Activated T-helper 17 cell treated with anti-CD3 and anti-CD28 coated beads, Interleukin-2, amount 50 U/mL, for 72 hours (primary cell): ENCODE results near the gene FAM118A. TPM values are rescaled to one million over a fixed set of nuclear protein-coding genes. Genes with fewer than 3 reads are reported as not detected.
"Not testable (repeated sequence)": the region's sequence is repeated elsewhere in the genome, so short reads cannot be mapped to it uniquely, and the experiment has no call there.

Experiments used
- ATAC-seq: fragments of 150-1000 bp; cut with Tn5 transposase; replicated peaks from 2 replicates; pipeline ENCODE4 v1.10.0; 2021; ENCODE audit warnings: mild to moderate bottlenecking, moderate library complexity
- H3K27ac Mint-ChIP-seq: one replicate; pipeline ENCODE4 v1.8.0; 2022; ENCODE audit warnings: mixed read lengths
- H3K27me3 Mint-ChIP-seq: one replicate; pipeline ENCODE4 v1.8.0; 2022; ENCODE audit warnings: mixed read lengths
- H3K36me3 Mint-ChIP-seq: one replicate; pipeline ENCODE4 v1.8.0; 2022; ENCODE audit warnings: low read depth, mild to moderate bottlenecking, mixed read lengths
- H3K4me1 Mint-ChIP-seq: one replicate; pipeline ENCODE4 v1.8.0; 2022; ENCODE audit warnings: mixed read lengths
- H3K4me3 Mint-ChIP-seq: one replicate; pipeline ENCODE4 v1.8.0; 2022; ENCODE audit warnings: mild to moderate bottlenecking, mixed read lengths
- H3K9me3 Mint-ChIP-seq: one replicate; pipeline ENCODE4 v1.8.0; 2022; ENCODE audit warnings: mixed read lengths
- total RNA-seq, 2 donors: library from RNA; stranded (reverse); gene quantifications; one replicate each; pipeline ENCODE4 v1.2.3, GENCODE V29; 2022

The FAM118A gene
- total RNA-seq, 2 donors from 2014 or later, result 64.3 to 99.4 TPM

DNA sequence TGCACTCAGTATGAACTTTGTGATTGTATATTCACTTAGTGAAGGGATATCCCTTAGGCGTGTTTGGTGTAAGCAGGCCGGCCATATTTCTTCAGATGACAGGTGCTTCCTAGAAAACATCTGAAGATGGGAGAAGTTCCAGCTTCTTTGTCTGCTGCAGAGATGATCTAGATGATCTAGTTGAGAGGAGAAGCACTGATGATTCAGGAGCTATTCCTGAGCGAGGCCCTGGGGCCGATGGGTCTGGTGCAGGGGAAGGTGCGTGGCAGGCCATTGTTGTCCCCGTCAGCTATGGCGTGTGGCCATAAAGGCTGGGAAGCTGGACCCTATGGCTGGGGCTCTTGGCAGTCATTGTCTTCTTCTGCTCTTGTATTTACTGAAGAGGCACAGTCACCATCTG, 14.0 kb downstream of the FAM118A start:
- Mint-ChIP-seq H3K4me1 (peaks cover 26% of the 10 kb centered on the region), H3K9me3 (no peaks in the 10 kb centered on the region), H3K27ac (peak overlapping the region; percentile 60), H3K36me3 (peaks cover 83% of the 10 kb centered on the region), H3K27me3 (no peaks in the 10 kb centered on the region), H3K4me3 (peak overlapping the region; percentile 30)
- no peak for ATAC-seq

DNA sequence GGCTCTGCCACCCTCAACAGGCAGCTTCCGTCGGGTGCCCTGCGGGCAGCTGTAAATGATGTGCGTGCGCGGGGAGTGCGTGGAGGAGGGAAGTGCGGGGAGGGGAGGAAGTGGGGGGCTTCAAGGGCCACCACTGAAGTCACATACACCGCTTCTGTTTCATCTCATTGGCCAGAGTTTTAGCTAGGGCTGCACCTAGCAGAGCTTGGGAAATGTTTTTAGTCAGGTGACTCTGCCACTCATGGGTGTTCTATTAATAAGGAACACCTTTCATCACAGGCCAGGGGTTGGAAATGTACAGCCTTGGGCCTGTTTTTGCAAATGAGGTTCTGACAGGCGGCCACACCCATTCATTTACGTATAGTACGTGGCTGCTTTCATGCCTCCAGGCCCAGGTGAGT, 14.6 kb downstream of the FAM118A start:
- H3K27ac Mint-ChIP-seq, result peak overlapping the region; percentile 60
- H3K36me3 Mint-ChIP-seq, result peaks cover 83% of the 10 kb centered on the region
- H3K4me1 Mint-ChIP-seq, result peaks cover 21% of the 10 kb centered on the region
- no peak overlapping the region for H3K4me3 Mint-ChIP-seq
- ATAC-seq, result no peak
- no peaks in the 10 kb centered on the region for H3K27me3 Mint-ChIP-seq
- no peaks in the 10 kb centered on the region for H3K9me3 Mint-ChIP-seq

DNA sequence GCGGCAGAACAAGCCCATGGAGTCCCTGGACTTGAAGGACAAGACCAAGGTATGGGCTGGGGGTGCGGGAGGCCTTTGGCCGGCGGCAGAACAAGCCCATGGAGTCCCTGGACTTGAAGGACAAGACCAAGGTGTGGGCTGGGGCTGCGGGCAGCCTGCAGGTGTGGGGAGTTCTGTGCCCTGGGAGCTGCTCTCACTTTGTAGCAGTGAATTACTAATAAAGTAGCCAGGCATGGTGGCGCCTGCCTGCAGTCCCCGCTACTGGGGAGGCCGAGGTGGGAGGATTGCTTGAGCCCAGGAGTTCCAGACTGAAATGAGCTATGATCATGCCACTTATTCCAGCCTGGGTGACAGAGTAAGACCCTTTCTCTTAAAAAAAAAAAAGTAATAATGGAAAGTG, 18.5 kb downstream of the FAM118A start:
- not testable (repeated sequence) for H3K4me3 Mint-ChIP-seq, H3K9me3 Mint-ChIP-seq, ATAC-seq, H3K27me3 Mint-ChIP-seq
- peaks cover 92% of the 10 kb centered on the region for H3K36me3 Mint-ChIP-seq
- peak overlapping the region; percentile 51 for H3K27ac Mint-ChIP-seq
- peaks cover 12% of the 10 kb centered on the region for H3K4me1 Mint-ChIP-seq

DNA sequence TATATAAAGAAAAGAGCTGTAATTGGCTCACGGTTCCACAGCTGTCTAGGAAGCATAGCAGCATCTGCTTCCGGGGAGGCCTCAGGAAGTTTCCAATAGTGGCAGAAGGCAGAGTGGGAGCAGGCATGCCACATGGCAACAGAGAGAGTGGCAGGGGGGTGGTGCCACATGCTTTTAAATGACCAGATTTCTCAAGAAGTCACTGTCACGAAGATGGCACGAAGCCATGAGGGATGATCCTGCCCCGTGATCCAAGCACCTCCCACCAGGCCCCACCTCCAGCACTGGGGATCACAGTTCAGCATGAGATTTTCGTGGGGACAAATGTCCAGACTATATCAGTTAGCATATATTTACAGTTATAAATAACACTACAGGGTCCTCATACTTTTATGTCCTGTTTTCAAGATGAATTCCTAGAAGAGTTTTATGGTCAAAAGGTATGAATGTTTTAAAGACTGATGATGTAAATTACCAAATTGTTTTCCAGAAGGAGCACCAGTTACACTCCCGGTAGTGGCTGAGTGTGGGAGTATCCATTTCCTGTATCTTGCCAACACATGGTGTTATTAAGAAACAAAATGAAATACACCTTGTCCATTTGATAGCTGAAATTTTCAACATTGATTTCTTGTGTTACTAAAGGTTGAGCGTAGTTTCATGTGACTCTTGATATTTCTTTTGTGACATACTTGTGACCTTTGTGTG, 19.2 kb downstream of the FAM118A start:
- Mint-ChIP-seq H3K36me3 (peaks cover 92% of the 10 kb centered on the region), H3K4me3 (no peak overlapping the region), H3K27ac (peak overlapping the region; percentile 51)

DNA sequence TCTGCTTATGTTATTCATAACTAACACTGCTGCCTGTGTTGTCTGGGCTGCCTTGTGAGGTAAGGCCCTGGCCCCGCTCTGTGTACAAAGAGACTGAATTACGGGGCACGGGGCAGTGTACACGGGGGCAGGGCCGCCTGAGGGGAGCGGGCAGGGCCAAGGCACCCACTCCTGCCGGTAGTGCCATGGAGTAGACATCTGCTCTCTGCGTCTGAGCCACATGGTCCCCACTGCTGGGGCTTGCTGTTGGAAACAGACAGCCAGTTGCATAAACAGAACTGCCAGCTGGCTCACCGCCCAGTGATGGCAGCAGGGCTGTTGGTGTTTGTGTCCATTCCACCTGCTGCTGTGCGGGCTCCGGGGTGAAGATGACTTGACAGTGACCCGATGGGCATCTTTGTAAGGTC, 19.8 kb downstream of the FAM118A start:
- no peaks in the 10 kb centered on the region for H3K27me3 Mint-ChIP-seq
- no peak overlapping the region for H3K4me3 Mint-ChIP-seq
- peak overlapping the region; percentile 51 for H3K27ac Mint-ChIP-seq
- H3K4me1 Mint-ChIP-seq, result peaks cover 7% of the 10 kb centered on the region
- H3K9me3 Mint-ChIP-seq, result no peaks in the 10 kb centered on the region
- H3K36me3 Mint-ChIP-seq, result peaks cover 92% of the 10 kb centered on the region
- ATAC-seq, result no peak

More for the DNA sequence above, 19.2 kb downstream of the FAM118A start:
- peaks cover 9% of the 10 kb centered on the region for H3K4me1 Mint-ChIP-seq
- no peaks in the 10 kb centered on the region for H3K27me3 Mint-ChIP-seq
- no peak for ATAC-seq
- H3K9me3 Mint-ChIP-seq, result no peaks in the 10 kb centered on the region

DNA sequence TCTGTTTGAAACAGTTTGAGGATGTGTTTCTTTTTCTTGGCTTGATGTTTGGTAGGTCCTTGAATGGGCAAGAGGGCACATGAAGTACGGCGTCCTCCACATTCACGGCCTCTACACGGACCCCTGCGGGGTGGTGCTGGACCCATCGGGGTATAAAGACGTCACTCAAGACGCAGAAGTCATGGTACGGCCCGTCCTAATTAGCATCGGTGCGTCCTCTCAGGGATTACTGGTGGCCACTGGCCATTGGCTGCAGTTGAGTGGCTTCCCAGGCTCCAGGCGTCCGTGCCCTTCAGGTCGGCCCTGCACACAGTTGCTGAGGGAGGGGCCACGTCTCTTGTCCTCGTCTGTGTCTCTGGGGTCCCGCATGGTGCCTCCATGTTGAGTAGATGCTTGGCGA, 20.8 kb downstream of the FAM118A start:
- H3K9me3 Mint-ChIP-seq, result no peaks in the 10 kb centered on the region
- peaks cover 92% of the 10 kb centered on the region for H3K36me3 Mint-ChIP-seq
- peaks cover 2% of the 10 kb centered on the region for H3K4me1 Mint-ChIP-seq
- no peak overlapping the region for H3K27ac Mint-ChIP-seq
- no peak for ATAC-seq
- H3K4me3 Mint-ChIP-seq, result no peak overlapping the region
- no peaks in the 10 kb centered on the region for H3K27me3 Mint-ChIP-seq

DNA sequence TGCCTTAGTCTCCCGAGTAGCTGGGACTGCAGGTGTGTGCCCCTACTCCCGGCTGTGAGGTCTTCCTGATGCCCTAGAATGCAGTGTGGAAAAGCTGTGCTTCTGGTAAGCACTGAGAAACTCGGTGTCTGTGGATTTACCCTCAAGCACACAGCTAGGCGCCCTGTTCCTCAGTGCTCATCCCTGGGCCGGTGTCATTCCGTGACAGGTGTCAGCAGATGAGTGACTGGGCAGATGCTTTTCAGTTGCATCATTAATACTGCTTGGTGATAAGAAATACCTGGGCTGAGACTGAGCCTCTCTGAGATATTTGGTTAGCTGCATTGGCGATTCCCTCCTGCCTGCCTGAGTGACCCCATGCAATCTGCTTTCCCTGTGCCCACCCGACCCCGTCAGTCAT, 21.8 kb downstream of the FAM118A start:
- no peak for ATAC-seq

DNA sequence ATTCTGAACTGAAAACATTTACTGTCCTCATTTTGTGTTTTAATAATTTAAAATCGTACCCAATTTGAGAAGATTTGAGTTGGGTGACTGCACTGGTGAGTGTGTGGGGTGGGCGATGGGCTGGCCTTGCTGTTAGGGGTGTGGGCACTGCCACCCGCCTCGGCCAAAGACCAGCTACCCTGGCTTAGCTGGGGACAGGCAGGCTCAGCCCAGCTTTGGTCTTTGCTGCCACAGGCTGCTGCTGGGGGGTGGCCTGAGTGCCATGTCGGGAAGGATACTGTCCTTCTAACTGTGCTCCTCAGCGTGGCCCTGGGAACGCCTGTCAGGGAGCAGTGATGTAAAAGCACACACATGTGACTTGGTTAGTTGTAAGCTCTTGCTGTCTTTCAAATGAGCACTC, 22.3 kb downstream of the FAM118A start:
- Mint-ChIP-seq H3K27ac (no peak overlapping the region), H3K4me3 (no peak overlapping the region)

More for the DNA sequence above, 21.8 kb downstream of the FAM118A start:
- Mint-ChIP-seq H3K27ac (no peak overlapping the region), H3K9me3 (no peaks in the 10 kb centered on the region), H3K36me3 (peaks cover 92% of the 10 kb centered on the region), H3K4me1 (no peaks in the 10 kb centered on the region), H3K4me3 (no peak overlapping the region), H3K27me3 (no peaks in the 10 kb centered on the region)

DNA sequence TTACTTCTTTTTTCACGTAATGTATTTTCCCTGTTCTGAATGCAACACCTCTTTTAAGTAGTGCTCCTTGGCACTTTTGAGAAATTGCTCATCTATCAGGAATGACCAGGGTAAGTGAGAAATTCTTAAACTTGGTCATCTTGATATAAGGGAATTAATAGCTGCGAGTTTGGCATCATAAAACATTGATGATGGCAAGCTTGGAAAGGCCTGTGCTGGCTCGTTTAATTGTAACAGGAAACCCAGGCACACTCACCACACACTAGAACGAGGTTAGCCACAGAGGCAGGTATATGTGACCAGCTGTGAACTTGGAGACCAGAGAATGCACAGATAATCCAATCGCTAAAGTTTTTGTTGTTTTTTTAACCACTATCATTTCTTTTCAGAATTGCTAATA, 24.3 kb downstream of the FAM118A start:
- H3K27me3 Mint-ChIP-seq, result no peaks in the 10 kb centered on the region
- no peak for ATAC-seq
- peaks cover 100% of the 10 kb centered on the region for H3K36me3 Mint-ChIP-seq
- no peaks in the 10 kb centered on the region for H3K4me1 Mint-ChIP-seq
- H3K4me3 Mint-ChIP-seq, result no peak overlapping the region
- no peaks in the 10 kb centered on the region for H3K9me3 Mint-ChIP-seq
- no peak overlapping the region for H3K27ac Mint-ChIP-seq

More for the DNA sequence above, 22.3 kb downstream of the FAM118A start:
- no peak for ATAC-seq
- H3K36me3 Mint-ChIP-seq, result peaks cover 96% of the 10 kb centered on the region
- no peaks in the 10 kb centered on the region for H3K9me3 Mint-ChIP-seq
- no peaks in the 10 kb centered on the region for H3K4me1 Mint-ChIP-seq
- H3K27me3 Mint-ChIP-seq, result no peaks in the 10 kb centered on the region

DNA sequence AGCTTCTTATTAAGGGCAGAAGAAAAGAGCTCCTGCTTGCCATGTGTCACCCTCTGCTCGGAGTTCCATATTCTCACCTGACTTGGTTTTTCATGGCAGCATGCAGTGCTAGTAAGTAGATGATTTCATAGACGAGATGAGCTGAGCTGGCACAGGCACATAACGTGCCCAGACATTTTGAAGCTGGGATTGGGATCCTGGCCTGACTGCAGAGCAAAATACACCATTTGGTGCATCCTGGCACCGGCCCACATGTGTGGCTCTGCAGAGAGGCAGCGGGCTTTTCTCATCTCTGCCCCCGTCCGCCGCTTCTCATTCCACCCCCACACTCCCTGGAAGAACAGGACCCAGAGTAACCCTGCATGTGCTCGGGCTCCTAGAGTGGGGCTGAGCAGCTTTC, 24.8 kb downstream of the FAM118A start:
- H3K36me3 Mint-ChIP-seq, result peaks cover 100% of the 10 kb centered on the region
- no peak overlapping the region for H3K4me3 Mint-ChIP-seq
- H3K9me3 Mint-ChIP-seq, result no peaks in the 10 kb centered on the region
- no peaks in the 10 kb centered on the region for H3K27me3 Mint-ChIP-seq
- H3K4me1 Mint-ChIP-seq, result no peaks in the 10 kb centered on the region
- ATAC-seq, result no peak
- H3K27ac Mint-ChIP-seq, result no peak overlapping the region

DNA sequence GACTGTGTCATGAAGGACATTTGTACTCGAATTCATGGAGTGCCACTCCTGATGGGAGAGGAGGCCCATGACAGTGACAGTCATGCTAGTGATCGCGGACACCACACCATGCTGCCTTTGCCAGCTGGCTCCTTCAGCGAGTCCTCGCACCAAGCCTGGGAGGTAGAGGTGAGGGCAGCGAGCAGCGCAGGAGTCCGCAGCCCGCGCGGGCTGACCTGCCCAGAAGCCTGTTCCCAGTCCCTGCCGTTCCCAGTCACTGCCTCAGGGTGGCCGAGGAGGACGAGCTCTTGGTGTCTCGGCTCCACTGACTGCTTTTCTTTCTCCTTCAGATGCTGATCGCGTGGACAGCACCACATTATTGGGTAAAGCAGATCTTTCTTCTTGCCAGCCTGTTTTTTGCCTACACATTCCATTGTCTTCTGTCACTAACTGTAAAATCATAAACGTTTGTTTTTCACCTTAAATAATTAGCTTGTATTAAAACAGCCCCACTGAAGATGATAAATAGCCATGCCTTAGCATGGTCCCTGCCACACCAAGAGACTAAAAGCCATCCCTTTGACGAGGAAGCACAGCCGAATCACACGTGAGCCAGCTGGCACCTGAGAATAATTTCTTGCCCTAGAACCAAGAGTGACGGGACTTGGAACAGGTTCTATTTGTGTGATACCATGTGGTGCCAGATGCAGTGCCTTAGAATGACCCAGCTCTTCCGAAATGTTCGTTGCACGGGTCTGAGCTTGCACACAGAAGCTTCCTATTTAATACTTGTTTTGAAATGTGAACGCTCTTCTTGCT, 25.5 kb downstream of the FAM118A start:
- ATAC-seq, result no peak
- Mint-ChIP-seq H3K4me1 (no peaks in the 10 kb centered on the region), H3K27me3 (no peaks in the 10 kb centered on the region), H3K9me3 (no peaks in the 10 kb centered on the region), H3K4me3 (no peak overlapping the region), H3K36me3 (peaks cover 100% of the 10 kb centered on the region), H3K27ac (no peak overlapping the region)

DNA sequence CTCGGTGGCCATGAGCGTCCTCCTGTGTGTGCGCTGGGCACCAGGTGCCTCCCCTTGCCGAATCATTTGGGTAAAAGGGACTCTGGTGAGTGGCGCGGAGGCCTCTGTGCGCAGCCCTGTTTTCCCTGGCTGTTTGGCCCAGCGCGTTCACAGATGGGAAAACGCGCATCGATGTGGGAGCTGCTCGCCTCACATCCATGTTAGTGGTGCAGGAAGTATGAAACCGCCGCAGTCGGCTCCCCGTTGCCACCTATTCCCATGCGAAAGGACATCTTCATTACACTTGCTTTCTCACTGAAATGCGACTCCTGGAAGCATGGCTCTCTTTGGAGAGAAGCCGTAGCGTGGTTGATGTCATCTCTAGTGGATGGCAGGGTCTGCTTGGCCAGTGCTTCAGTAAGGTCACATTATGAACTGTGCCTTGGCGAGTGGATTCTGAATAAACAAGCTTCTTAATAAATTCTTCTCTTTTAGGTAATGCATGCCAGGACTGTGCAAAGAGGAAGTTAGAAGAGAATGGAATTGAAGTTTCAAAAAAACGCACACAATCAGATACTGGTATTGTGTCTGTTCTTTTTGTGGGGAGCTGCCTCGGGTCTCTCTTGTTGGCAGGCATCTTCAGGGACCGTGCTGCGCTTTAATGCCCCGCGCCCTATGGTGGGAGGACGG, 26.3 kb downstream of the FAM118A start:
- Mint-ChIP-seq H3K27me3 (no peaks in the 10 kb centered on the region), H3K4me3 (no peak overlapping the region), H3K27ac (no peak overlapping the region), H3K36me3 (peaks cover 100% of the 10 kb centered on the region), H3K9me3 (no peaks in the 10 kb centered on the region), H3K4me1 (no peaks in the 10 kb centered on the region)
- no peak for ATAC-seq

DNA sequence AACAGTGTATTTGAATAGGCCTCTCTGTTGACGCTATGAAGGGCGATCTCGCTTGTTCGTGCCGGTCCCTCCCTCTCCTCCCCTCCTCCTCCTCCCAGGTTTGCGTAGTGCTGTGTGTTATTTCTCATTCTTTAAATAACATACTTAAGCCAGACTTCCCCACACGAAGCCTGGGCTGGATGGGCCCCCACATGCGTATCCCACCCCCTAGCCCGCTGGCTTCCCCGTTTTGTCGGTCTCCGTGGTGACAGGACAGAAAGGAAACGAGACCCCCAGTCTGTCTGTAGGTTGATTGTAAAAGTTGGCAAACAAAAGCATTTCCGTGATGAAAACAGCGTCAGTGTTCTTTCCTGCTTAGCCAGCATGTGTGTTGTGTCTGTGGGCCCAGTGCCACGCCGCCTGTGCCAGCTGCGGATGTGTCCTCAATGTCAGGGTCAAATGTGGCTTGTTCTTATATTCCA, 27.3 kb downstream of the FAM118A start:
- Mint-ChIP-seq H3K4me3 (no peak overlapping the region), H3K36me3 (peaks cover 100% of the 10 kb centered on the region), H3K4me1 (no peaks in the 10 kb centered on the region), H3K27ac (no peak overlapping the region), H3K9me3 (no peaks in the 10 kb centered on the region), H3K27me3 (no peaks in the 10 kb centered on the region)
- ATAC-seq, result no peak

DNA sequence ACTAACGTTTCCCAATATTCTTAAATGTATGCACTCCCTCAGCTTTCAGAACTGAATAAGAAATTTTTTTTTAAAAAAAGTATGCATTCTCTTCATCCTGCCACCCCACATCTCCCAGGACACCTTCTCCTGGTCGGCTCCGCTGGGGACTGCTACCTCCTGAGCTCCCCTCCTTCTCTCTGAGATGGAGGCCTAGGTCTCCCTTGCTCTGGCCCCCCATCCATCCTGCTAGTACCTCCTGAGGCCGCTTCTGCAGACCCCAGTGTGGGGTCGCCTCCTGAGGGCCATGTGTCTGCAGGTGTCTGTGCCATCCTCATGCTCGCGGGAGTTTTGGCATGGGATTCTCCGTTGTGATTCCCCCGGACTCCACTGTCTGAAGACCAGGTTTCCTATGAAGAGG, 27.8 kb downstream of the FAM118A start:
- Mint-ChIP-seq H3K4me3 (no peak overlapping the region), H3K27me3 (no peaks in the 10 kb centered on the region), H3K27ac (no peak overlapping the region), H3K4me1 (no peaks in the 10 kb centered on the region), H3K36me3 (peaks cover 100% of the 10 kb centered on the region), H3K9me3 (no peaks in the 10 kb centered on the region)
- ATAC-seq, result no peak
